Retinal pigment epithelial cell (primary cell): ENCODE measurements around the gene SAMMSON.
A peak's percentile ranks its signal among the peaks of the same experiment; 100 is the strongest.

Source experiments
- DNase-seq: peaks from one replicate; pipeline ENCODE4 v3.0.0-alpha.2; 2010; ENCODE audit warnings: low read depth
- H3K4me3 ChIP-seq: 2 replicates; pipeline ENCODE4 v1.5.1; 2011; ENCODE audit warnings: mild to moderate bottlenecking, low read length, control low read depth, moderate library complexity
- TF ChIP-seq, protein P1 (sequence below): conservative IDR thresholded peaks from 2 replicates; pipeline ENCODE4 v1.5.1; 2011; ENCODE audit warnings: low read depth, low read length, control low read depth, inconsistent platforms

SAMMSON gene

GRCh38 chr3:70067860-70068521, 68.5 kb downstream of the SAMMSON start:
- H3K4me3 ChIP-seq, result no peak overlapping the region
- TF ChIP-seq, protein P1, sequence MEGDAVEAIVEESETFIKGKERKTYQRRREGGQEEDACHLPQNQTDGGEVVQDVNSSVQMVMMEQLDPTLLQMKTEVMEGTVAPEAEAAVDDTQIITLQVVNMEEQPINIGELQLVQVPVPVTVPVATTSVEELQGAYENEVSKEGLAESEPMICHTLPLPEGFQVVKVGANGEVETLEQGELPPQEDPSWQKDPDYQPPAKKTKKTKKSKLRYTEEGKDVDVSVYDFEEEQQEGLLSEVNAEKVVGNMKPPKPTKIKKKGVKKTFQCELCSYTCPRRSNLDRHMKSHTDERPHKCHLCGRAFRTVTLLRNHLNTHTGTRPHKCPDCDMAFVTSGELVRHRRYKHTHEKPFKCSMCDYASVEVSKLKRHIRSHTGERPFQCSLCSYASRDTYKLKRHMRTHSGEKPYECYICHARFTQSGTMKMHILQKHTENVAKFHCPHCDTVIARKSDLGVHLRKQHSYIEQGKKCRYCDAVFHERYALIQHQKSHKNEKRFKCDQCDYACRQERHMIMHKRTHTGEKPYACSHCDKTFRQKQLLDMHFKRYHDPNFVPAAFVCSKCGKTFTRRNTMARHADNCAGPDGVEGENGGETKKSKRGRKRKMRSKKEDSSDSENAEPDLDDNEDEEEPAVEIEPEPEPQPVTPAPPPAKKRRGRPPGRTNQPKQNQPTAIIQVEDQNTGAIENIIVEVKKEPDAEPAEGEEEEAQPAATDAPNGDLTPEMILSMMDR, result no peak
- DNase-seq, result no peak

GRCh38 chr3:70069557-70069956, 70.0 kb downstream of the SAMMSON start:
- no peak for DNase-seq
- TF ChIP-seq, protein P1, result no peak

DNA sequence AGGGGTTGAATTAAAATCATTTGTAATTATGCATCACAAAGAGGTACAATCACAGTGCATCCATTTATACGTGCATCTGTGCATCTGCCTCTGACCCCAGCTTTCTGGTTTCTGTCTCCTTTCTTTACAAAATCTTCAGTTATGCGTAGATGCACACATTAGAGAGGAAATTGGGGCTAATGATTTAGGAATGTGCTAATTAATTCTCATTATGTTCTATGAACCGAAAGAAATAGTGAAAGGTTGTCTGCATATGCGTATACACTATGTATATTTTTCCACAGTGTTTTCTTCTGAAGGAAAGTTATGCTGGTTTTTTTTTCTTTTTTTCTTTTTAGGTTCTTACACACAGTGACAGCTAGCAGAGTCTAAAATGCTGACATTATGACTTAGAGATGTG, 71.6 kb downstream of the SAMMSON start:
- TF ChIP-seq, protein P1, result no peak

More at GRCh38 chr3:70069557-70069956, 70.0 kb downstream of the SAMMSON start:
- no peak overlapping the region for H3K4me3 ChIP-seq

GRCh38 chr3:70072180-70072579, 72.6 kb downstream of the SAMMSON start:
- TF ChIP-seq, protein P1, result no peak
- H3K4me3 ChIP-seq, result peak overlapping the region; percentile 38
- no peak for DNase-seq

More for the DNA sequence above, 71.6 kb downstream of the SAMMSON start:
- DNase-seq, result no peak
- no peak overlapping the region for H3K4me3 ChIP-seq

GRCh38 chr3:70072754-70073153, 73.2 kb downstream of the SAMMSON start:
- no peak for DNase-seq
- no peak overlapping the region for H3K4me3 ChIP-seq
- TF ChIP-seq, protein P1, result no peak

DNA sequence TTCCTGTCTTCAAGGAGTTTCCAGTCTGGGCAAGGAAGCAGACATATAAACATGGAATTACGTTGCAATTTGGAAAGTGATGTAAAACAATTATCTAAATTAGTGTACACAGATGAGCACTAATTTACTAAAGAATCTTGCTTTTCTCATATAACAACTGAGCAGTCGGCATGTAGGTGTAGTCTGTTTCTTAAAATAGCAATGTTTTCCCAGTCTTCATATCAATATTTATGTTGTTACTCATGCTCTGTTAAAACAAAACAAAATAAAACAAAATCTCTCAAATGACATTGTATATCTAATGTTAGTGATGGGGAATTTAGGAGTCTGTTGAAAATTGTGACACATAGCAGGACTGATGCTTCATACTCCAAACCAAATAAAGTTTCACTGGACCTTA, 75.6 kb downstream of the SAMMSON start:
- no peak overlapping the region for H3K4me3 ChIP-seq
- DNase-seq, result no peak
- TF ChIP-seq, protein P1, result no peak

DNA sequence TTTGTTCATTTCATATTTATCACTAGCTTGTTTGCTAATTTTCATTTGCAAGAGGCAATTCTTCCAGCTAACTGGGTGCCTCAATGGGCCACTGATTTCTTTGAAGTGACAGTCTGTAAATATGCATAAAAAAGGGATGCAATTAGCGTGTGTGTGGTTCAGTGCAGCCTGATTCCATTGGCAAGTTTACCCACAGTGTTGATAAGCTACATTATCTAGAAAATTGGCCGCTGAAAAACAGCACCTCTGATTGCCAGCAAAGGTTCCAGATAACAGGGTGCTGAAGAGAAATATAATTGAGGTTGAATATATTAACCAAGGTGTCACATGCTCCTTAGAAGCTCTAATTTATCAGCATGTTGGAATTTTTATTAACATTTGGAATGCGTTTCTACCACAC, 76.9 kb downstream of the SAMMSON start:
- no peak for DNase-seq
- H3K4me3 ChIP-seq, result no peak overlapping the region
- TF ChIP-seq, protein P1, result no peak
